COLO829 (cell line): ENCODE measurements around the gene APOA5.
"Not testable (repeated sequence)": the region's sequence is repeated elsewhere in the genome, so short reads cannot be mapped to it uniquely, and the experiment has no call there.

Experiments
- DNase-seq: peaks from one replicate; pipeline ENCODE4 v3.0.0; 2012; ENCODE audit warnings: low spot score

Gene APOA5, protein sequence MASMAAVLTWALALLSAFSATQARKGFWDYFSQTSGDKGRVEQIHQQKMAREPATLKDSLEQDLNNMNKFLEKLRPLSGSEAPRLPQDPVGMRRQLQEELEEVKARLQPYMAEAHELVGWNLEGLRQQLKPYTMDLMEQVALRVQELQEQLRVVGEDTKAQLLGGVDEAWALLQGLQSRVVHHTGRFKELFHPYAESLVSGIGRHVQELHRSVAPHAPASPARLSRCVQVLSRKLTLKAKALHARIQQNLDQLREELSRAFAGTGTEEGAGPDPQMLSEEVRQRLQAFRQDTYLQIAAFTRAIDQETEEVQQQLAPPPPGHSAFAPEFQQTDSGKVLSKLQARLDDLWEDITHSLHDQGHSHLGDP

GRCh38 chr11:116791813-116792143, at the start of gene APOA5:
APOA5 (minus strand) TSS chr11:116791879; CDS start chr11:116791860, 19 bp downstream.
- no peak for DNase-seq

DNA sequence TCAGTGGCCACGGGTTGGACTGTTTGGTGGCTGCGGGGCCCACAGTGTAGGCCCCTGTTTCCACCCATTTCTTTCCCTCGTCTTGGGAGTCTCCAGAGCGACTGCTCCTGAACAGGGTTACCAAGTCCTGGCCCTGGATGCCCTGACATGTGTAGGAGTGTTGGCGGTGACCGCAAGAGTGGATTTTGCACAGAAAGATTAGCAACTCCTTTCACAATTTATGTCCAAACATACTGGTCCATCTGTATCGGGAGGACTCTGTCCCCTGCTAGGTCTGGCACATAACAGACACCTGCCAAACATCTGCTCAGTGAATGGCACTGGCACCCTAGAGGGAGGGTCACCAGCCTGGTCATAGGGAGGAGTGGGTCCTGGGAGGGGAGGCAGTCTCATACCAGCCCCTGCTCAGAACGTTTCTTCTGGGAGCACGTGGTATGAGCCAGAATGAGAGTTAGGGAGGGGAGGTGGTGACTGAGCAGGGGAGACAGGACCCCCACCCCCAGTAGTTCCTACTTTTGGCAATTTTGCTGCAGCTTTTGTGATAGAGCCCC, 49.1 kb upstream of the APOA5 start:
- no peak for DNase-seq

DNA sequence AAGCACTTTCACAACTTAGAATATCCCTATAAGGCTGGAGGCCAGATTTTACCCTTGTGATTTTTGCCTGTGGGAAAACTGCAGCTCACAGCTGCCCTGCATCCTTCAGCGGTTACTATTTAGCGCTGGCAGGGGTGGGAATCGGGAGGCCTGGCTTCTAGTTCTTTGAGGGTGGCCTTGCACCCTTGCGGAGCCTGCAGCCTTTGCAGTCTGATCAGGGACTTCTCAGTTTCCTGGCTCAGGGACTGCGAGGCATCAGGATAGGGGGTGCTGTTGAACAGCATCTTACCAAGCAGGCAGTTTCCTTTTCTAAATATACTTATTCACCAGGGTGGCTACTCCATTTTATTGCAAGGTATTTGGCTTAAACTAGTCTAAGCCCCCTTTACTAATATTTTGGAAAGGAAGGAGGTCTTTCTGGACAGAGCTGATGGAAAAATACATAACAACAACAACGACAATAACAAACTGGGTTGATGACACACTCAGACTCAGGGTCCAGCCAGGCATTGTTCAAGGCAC, 48.6 kb upstream of the APOA5 start:
- DNase-seq = no peak

DNA sequence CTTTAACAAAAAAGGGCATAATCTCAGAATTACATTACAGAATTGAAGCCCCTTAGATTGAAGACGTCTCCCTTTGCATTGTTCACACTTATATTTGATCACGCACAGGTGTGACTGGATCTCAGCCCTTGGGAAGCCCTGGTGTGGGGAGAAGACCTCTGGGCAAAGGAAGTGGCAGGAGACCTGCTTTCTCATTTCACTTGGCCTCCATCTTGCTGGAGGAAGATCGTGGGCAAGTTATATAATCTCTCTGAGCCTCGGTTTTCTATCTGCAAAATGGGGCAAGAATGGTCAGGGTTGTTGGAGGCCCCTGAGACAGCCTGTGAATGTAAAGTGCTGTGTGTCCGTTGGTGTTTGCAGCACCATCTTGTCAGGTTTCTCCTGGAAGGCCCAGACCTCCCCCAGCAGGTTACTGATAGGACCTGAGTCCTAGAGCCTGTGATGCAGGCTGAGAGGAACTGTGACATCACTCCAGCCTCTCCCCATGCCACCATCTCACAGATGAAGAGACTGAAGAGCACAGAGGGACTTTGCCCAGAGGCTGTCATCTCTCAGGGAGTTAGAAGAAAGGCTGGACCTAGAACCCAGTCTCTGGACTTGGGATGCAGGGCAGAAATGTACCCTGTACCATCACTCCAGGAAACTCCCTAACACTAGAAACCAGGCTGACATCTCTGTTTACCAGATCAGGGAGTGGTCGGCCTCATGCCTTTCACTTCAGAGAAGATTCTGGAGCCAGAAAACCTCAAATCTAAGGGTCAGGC, 46.8 kb upstream of the APOA5 start:
- DNase-seq = no peak

GRCh38 chr11:116837231-116838091, 45.8 kb upstream of the APOA5 start, which contains the start of gene APOA1:
APOA1 (minus strand) TSS chr11:116837622; CDS start chr11:116837387, 235 bp downstream.
- peak; percentile 19 for DNase-seq

DNA sequence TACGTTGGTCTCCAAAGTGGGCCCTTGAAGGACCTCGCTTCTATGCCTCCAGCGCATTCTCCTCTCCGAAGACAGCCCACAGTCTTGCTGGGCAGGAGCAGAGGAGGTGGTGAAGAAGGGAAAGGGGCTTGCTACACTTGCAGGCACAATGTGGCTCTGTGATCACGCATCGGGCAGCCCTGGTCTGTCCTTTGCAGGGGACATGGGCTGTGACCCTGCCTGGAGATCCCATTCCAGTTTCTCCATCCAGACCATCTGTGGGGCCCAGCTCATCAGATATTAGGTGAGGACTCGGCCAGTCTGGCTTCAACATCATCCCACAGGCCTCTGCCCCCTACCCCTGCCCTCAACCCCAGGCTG, 44.9 kb upstream of the APOA5 start:
- no peak for DNase-seq

DNA sequence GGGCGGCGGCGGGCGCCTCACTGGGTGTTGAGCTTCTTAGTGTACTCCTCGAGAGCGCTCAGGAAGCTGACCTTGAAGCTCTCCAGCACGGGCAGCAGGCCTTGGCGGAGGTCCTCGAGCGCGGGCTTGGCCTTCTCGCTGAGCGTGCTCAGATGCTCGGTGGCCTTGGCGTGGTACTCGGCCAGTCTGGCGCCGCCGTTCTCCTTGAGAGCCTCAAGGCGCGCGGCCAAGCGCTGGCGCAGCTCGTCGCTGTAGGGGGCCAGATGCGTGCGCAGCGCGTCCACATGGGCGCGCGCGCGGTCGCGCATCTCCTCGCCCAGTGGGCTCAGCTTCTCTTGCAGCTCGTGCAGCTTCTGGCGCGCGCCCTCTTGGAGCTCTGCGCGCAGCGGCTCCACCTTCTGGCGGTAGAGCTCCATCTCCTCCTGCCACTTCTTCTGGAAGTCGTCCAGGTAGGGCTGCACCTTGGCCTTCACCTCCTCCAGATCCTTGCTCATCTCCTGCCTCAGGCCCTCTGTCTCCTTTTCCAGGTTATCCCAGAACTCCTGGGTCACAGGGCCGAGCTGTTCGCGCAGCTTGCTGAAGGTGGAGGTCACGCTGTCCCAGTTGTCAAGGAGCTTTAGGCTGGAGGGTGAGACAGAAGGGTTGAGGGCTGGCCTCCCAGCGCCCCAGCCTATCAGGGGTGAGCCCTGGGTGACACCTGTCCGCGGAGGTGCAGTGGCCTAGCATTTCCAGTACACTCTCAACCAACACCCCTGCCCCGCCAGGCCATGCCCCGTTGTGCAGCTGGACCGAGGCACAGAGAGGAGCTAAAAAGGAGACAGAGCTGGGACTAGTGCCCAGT, 44.3 kb upstream of the APOA5 start:
- peak; percentile 22 for DNase-seq

DNA sequence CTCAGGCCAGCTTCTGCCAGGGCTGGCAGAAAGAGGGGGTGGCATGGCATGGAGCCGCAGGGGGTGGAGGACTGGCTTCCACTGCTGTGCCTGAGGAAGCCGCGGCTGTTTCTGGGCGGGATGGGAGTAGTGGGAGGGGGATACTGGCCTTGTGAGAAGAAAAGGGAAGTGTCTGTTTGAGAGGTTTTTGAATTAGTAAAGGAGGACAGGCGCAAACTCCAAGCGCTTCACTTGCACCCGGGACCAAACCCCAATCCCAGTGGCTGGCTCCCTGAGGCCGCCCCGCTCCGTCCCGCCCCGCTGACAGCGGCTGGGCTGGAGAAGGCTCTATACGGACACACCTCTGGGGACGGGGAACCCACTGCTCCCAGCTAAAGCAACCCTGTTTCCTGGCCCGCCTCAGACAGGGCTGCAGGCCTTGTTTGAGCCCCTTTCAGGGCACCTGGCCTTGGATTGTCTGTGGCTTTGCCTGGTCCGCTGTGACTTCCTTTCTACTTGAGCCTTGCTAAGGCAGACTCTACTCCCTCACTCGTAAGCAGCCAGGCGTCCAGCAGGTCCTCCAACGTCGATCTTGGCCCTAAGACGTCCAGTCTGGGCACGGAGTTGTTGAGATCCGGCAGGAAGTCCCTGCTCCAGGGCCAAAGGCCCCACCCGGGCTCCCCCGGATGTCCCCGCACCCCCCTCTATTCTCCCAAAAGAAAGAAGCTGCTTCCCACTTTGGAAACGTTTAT, 43.5 kb upstream of the APOA5 start:
- DNase-seq = no peak

DNA sequence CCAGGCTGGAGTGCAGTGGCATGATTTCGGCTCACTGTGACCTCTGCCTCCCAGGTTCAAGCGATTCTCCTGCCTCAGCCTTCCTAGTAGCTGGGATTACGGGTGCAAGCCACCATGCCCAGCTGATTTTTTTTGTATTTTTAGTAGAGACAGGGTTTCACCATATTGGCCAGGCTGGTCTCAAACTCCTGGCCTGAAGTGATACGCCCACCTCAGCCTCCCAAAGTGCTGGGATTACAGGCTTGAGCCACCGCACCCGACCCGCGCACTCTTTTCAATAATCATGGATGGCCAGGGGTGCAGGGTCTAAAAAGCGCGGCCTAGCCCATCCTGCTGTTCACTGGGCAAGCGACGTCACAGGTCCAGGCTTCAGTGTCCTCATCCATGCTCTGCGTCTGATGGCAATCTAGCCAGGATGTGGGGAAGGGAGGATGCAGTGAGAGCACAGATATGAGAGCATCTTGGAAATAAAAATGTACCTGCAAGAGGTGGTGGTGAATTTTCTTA, 42.9 kb upstream of the APOA5 start:
- not testable (repeated sequence) for DNase-seq

GRCh38 chr11:116833816-116834534, 42.3 kb upstream of the APOA5 start:
- DNase-seq = no peak

DNA sequence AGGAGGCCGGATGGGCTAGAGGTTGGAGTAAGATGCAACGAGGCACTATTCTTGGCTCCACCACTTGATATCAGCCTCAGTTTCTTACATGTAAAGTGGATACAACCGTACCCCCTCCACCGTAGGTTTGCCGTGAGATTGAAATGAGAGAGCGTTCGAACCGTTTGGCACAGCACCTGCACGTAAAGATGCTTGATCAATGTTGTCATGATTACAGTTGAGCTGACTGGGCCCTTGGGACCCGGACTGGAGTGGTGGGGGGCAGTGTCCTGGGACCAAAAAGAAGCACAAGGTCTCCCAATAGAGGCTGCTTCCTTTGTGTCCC, 41.8 kb upstream of the APOA5 start:
- DNase-seq = no peak

DNA sequence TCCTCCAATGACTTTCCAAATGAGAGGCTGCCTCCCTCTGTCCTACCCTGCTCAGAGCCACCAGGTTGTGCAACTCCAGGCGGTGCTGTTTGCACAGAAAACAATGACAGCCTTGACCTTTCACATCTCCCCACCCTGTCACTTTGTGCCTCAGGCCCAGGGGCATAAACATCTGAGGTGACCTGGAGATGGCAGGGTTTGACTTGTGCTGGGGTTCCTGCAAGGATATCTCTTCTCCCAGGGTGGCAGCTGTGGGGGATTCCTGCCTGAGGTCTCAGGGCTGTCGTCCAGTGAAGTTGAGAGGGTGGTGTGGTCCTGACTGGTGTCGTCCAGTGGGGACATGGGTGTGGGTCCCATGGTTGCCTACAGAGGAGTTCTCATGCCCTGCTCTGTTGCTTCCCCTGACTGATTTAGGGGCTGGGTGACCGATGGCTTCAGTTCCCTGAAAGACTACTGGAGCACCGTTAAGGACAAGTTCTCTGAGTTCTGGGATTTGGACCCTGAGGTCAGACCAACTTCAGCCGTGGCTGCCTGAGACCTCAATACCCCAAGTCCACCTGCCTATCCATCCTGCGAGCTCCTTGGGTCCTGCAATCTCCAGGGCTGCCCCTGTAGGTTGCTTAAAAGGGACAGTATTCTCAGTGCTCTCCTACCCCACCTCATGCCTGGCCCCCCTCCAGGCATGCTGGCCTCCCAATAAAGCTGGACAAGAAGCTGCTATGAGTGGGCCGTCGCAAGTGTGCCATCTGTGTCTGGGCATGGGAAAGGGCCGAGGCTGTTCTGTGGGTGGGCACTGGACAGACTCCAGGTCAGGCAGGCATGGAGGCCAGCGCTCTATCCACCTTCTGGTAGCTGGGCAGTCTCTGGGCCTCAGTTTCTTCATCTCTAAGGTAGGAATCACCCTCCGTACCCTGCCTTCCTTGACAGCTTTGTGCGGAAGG, 40.9 kb upstream of the APOA5 start:
- DNase-seq = no peak

- no peak for DNase-seq
Observed at GRCh38 chr11:116831790-116832349, 40.2 kb upstream of the APOA5 start.

GRCh38 chr11:116830184-116830912, 38.7 kb upstream of the APOA5 start:
- no peak for DNase-seq

DNA sequence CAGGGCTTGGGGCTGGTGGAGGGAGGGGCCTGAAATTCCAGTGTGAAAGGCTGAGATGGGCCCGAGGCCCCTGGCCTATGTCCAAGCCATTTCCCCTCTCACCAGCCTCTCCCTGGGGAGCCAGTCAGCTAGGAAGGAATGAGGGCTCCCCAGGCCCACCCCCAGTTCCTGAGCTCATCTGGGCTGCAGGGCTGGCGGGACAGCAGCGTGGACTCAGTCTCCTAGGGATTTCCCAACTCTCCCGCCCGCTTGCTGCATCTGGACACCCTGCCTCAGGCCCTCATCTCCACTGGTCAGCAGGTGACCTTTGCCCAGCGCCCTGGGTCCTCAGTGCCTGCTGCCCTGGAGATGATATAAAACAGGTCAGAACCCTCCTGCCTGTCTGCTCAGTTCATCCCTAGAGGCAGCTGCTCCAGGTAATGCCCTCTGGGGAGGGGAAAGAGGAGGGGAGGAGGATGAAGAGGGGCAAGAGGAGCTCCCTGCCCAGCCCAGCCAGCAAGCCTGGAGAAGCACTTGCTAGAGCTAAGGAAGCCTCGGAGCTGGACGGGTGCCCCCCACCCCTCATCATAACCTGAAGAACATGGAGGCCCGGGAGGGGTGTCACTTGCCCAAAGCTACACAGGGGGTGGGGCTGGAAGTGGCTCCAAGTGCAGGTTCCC, 38.0 kb upstream of the APOA5 start, which contains the start of gene APOC3:
Gene APOC3 (plus strand): TSS at position 383 of the 659 bp plus-strand sequence. CDS start 676 bp downstream, outside the sequence.
- no peak for DNase-seq

GRCh38 chr11:116828632-116829524, 37.2 kb upstream of the APOA5 start:
- no peak for DNase-seq
